Ishikawa (cell line): Measurements from ENCODE around the gene PACC1.

ENCODE experiments used
- CEBPB ChIP-seq: IDR thresholded peaks from 2 replicates; pipeline ENCODE4 v1.6.1; 2012
- CREB1 ChIP-seq: IDR thresholded peaks from 2 replicates; pipeline ENCODE4 v1.6.1; 2012; ENCODE audit warnings: low read depth
- EP300 ChIP-seq: IDR thresholded peaks from 2 replicates; pipeline ENCODE4 v1.6.1; 2012; ENCODE audit warnings: borderline replicate concordance
- FOXM1 ChIP-seq: IDR thresholded peaks from 2 replicates; pipeline ENCODE4 v1.6.1; 2012; ENCODE audit warnings: low read depth, borderline replicate concordance
- MAX ChIP-seq: IDR thresholded peaks from 2 replicates; pipeline ENCODE4 v1.6.1; 2012
- NFIC ChIP-seq: IDR thresholded peaks from 2 replicates; pipeline ENCODE4 v1.6.1; 2012
- RAD21 ChIP-seq: IDR thresholded peaks from 2 replicates; pipeline ENCODE4 v1.6.1; 2012; ENCODE audit warnings: low read depth
- REST ChIP-seq: IDR thresholded peaks from 2 replicates; pipeline ENCODE4 v1.6.1; 2012; ENCODE audit warnings: low read depth, mild to moderate bottlenecking
- TAF1 ChIP-seq: IDR thresholded peaks from 2 replicates; pipeline ENCODE4 v1.6.1; 2012; ENCODE audit warnings: low read depth, mild to moderate bottlenecking
- TCF12 ChIP-seq: IDR thresholded peaks from 2 replicates; pipeline ENCODE4 v1.6.1; 2012; ENCODE audit warnings: low read depth
- TEAD4 ChIP-seq: IDR thresholded peaks from 2 replicates; pipeline ENCODE4 v1.6.1; 2012
- USF1 ChIP-seq: IDR thresholded peaks from 2 replicates; pipeline ENCODE4 v1.6.1; 2012
- YY1 ChIP-seq: IDR thresholded peaks from 2 replicates; pipeline ENCODE4 v1.6.1; 2012; ENCODE audit warnings: low read depth
- ZBTB7A ChIP-seq: IDR thresholded peaks from 2 replicates; pipeline ENCODE4 v1.6.1; 2012; ENCODE audit warnings: low read depth

- TF ChIP-seq MAX (no peak), CREB1 (no peak), REST (no peak), EP300 (no peak), TCF12 (no peak), NFIC (no peak), TAF1 (no peak), RAD21 (no peak), ZBTB7A (no peak), FOXM1 (no peak), USF1 (no peak), CEBPB (no peak), YY1 (no peak), TEAD4 (no peak)
These were observed 59.3 kb downstream of the PACC1 start for GRCh38 chr1:212355230-212355969.
